Lower lobe of right lung (tissue), 2 donors: ENCODE measurements around the gene RIT2. TPM values are rescaled to one million over a fixed set of nuclear protein-coding genes. Genes with fewer than 3 reads are reported as not detected.
A peak's percentile ranks its signal among the peaks of the same experiment; 100 is the strongest.

Experiments used
- ATAC-seq, 2 donors: fragments of 200-7000 bp; cut with Tn5 transposase; one replicate each; pipeline ENCODE4 v1.9.1; 2020 to 2022; ENCODE audit warnings: mild to moderate bottlenecking in 2 of 2, moderate library complexity in 2 of 2
- DNase-seq: peaks from one replicate; pipeline ENCODE4 v3.0.0-alpha.2; 2020
- H3K27ac ChIP-seq: fragments of 200-600 bp; one replicate; pipeline ENCODE4 v1.8.0; 2022
- H3K27me3 ChIP-seq: fragments of 200-600 bp; one replicate; pipeline ENCODE4 v1.8.0; 2022; ENCODE audit warnings: low read depth
- H3K36me3 ChIP-seq: fragments of 200-600 bp; one replicate; pipeline ENCODE4 v1.8.0; 2022; ENCODE audit warnings: mild to moderate bottlenecking
- H3K4me1 ChIP-seq: fragments of 200-600 bp; one replicate; pipeline ENCODE4 v1.8.0; 2022
- H3K4me3 ChIP-seq: fragments of 200-600 bp; one replicate; pipeline ENCODE4 v1.8.0; 2022; ENCODE audit warnings: mild to moderate bottlenecking
- H3K9me3 ChIP-seq: fragments of 200-600 bp; one replicate; pipeline ENCODE4 v1.8.0; 2022
- intact Hi-C: fragments of 100-400 bp; cut with DNase I; formaldehyde crosslinking; loops from one replicate; pipeline ENCODE4 v1.11.0; 2022
- total RNA-seq: library from RNA; stranded (reverse); fragmentation: NEBNext Ultra II Directional; extraction: Animal tissue kit (Norgen Biotek cat#: 25700); gene quantifications from one replicate; pipeline ENCODE4 v1.2.1, GENCODE V29; 2021
- TF ChIP-seq, protein P1 (sequence below): fragments of 200-600 bp; IDR thresholded peaks from one replicate; pipeline ENCODE4 v1.8.0; 2022; ENCODE audit warnings: antibody characterized with exemption, mild to moderate bottlenecking
- donor health status: DM: no; HTN: yes; CAD: no; lungs with severe emphysema.

Gene RIT2
- total RNA-seq, 1 donor from 2014 or later: not detected

DNA sequence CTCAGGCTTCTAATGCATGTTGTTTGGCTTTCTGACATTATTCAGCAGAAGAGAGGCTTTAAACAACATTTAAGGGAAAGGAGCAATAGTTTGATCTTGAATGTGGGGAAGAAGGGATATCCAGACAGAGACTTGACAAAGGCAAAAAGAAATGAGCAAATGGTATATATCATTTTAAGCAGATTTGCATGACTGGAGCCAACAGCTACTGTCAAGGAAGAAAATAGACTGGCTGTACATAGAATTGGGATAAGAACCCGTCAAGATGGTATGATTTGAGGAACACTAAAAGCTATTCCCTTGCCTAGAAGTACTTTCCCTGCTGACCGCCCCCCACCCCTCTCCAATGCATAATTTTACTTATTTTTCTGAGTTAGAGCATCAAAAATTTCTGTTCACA is 174.5 kb downstream of the RIT2 start:
- no peaks in the 10 kb centered on the region for H3K36me3 ChIP-seq
- TF ChIP-seq, protein P1, sequence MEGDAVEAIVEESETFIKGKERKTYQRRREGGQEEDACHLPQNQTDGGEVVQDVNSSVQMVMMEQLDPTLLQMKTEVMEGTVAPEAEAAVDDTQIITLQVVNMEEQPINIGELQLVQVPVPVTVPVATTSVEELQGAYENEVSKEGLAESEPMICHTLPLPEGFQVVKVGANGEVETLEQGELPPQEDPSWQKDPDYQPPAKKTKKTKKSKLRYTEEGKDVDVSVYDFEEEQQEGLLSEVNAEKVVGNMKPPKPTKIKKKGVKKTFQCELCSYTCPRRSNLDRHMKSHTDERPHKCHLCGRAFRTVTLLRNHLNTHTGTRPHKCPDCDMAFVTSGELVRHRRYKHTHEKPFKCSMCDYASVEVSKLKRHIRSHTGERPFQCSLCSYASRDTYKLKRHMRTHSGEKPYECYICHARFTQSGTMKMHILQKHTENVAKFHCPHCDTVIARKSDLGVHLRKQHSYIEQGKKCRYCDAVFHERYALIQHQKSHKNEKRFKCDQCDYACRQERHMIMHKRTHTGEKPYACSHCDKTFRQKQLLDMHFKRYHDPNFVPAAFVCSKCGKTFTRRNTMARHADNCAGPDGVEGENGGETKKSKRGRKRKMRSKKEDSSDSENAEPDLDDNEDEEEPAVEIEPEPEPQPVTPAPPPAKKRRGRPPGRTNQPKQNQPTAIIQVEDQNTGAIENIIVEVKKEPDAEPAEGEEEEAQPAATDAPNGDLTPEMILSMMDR: no peak
- ATAC-seq: no peak
- H3K27me3 ChIP-seq: no peaks in the 10 kb centered on the region
- DNase-seq: no peak
- H3K4me3 ChIP-seq: no peak overlapping the region
- intact Hi-C loops: no loop called here
- no peaks in the 10 kb centered on the region for H3K4me1 ChIP-seq
- no peak overlapping the region for H3K27ac ChIP-seq
- H3K9me3 ChIP-seq: no peaks in the 10 kb centered on the region

DNA sequence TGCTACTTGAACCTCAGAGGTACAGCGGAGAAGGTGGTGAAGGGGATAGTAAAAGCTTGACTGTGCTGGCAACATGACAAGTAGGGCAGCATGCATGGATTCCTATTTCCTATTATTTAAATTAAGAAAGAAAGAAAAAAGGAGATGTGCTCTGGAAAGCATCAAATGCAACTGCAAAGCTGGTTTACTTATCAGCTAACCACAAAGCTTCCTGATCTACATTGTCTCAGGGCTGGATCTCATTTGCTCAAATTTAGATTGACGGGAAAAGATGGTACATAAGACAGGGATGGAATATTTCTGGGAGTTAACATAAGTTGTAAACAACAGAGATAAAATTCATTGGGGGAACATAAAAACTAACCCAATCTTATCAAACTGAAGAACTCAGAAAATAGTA is 178.0 kb downstream of the RIT2 start:
- H3K4me3 ChIP-seq: no peak overlapping the region
- TF ChIP-seq, protein P1: no peak
- no peaks in the 10 kb centered on the region for H3K9me3 ChIP-seq
- intact Hi-C loops: no loop called here
- H3K4me1 ChIP-seq: no peaks in the 10 kb centered on the region
- H3K36me3 ChIP-seq: no peaks in the 10 kb centered on the region
- ATAC-seq (no peak), DNase-seq (no peak)
- no peaks in the 10 kb centered on the region for H3K27me3 ChIP-seq
- H3K27ac ChIP-seq: no peak overlapping the region

DNA sequence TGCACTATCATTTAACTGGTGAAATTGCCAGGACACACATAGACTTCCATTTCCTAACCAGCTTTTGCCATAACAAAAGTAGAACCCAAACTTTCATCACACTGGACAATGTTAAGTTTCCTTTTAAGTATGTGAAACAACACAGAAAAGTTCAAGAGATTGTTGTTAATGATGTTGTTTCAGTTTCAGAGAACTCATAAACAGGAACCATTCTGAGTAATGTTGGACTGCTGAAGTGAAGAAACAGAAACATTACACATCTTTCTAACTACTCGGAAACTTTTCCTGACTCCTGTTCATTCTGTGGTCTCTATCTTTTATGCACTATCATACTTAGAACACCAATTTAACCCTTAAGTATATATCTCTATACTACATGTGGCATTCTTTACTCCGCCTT is 179.2 kb downstream of the RIT2 start:
- no peak for ATAC-seq
- Histone ChIP-seq H3K4me1 (peaks cover 9% of the 10 kb centered on the region), H3K27ac (no peak overlapping the region), H3K9me3 (no peaks in the 10 kb centered on the region), H3K36me3 (no peaks in the 10 kb centered on the region), H3K4me3 (no peak overlapping the region), H3K27me3 (no peaks in the 10 kb centered on the region)
- TF ChIP-seq, protein P1: no peak
- no peak for DNase-seq
- intact Hi-C loops: no loop called here

DNA sequence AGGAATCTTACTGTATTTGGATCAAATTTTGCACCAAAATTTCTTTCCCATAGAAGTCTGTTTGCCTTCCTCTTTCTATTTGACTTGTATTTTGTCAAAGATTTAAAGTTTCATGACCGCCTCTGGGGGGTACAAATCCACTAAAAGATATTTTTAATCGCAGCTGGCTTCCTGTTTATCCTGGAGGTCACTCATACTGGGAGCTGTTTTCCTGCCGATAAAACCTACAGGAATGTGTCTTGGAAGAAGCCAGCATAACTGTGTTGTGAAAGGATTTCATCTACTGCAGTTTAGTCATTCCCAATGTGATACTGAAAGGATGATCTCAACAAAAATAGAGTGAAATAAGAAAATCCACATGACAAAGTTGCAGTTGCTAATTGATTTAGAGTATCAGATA is 184.0 kb downstream of the RIT2 start:
- DNase-seq: no peak
- H3K36me3 ChIP-seq: no peaks in the 10 kb centered on the region
- intact Hi-C loops: no loop called here
- H3K4me3 ChIP-seq: no peak overlapping the region
- peak; percentile 23 to 42 for ATAC-seq
- peaks cover 14% of the 10 kb centered on the region for H3K4me1 ChIP-seq
- no peaks in the 10 kb centered on the region for H3K27me3 ChIP-seq
- TF ChIP-seq, protein P1: no peak
- H3K27ac ChIP-seq: no peak overlapping the region
- H3K9me3 ChIP-seq: no peaks in the 10 kb centered on the region

DNA sequence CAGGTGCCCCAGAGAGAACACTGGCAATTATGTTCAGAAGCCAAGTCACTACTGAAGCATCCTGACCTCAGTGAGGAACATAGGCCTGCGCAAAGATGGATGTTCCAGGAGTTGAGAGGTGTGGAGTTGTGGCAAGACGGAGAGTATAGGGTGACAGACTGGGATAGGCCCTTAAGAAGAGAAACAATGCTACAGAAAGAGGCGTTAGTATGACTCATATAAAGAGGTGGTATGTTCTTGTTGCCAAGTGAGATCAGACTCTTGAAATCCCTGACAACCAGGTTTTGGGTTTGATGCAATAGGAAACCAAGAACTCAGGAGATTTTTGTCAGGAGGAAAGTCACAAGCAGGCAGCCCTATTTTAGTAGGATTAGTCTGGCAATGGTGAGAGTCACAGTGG is 185.6 kb downstream of the RIT2 start:
- Histone ChIP-seq H3K27ac (no peak overlapping the region), H3K27me3 (no peaks in the 10 kb centered on the region), H3K36me3 (no peaks in the 10 kb centered on the region), H3K4me3 (no peak overlapping the region), H3K9me3 (no peaks in the 10 kb centered on the region), H3K4me1 (peaks cover 14% of the 10 kb centered on the region)
- TF ChIP-seq, protein P1: no peak
- intact Hi-C loops: no loop called here
- DNase-seq (no peak), ATAC-seq (no peak)

DNA sequence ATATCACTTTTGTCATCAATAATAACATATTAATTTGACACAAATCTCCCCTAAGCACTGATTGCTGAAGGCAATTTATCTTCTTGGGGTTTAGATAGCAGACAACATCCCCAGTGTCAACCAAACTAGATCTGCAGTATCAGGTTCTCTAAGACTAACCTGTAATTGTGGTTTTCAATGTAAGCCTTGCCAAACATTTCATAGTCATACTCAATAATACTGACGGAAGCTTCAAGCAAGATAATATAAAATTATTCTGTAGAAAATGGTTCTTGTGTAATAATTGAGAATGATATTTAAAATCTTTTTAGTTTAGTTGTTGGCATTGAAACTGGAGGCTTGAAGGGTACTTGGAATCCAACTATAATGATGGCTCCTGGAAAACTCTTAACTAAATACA is 186.3 kb downstream of the RIT2 start:
- TF ChIP-seq, protein P1: no peak
- Histone ChIP-seq H3K27ac (no peak overlapping the region), H3K27me3 (no peaks in the 10 kb centered on the region), H3K36me3 (no peaks in the 10 kb centered on the region), H3K9me3 (no peaks in the 10 kb centered on the region), H3K4me1 (peaks cover 14% of the 10 kb centered on the region), H3K4me3 (no peak overlapping the region)
- ATAC-seq (no peak), DNase-seq (no peak)
- intact Hi-C loops: no loop called here
